Adrenal gland (tissue), 12 donors: Measurements from ENCODE around the gene AQP12B. TPM values are rescaled to one million over a fixed set of nuclear protein-coding genes. Genes with fewer than 3 reads are reported as not detected.

Experiments used
- DNase-seq, 7 donors: peaks; one replicate each; pipeline ENCODE4 v3.0.0-alpha.2; 2019 to 2020
- H3K27ac ChIP-seq, 5 donors: fragments of 200-600 bp; sonication (generic) in 4 of 5; 1 replicate in 3 of 5; 2 replicates in 2 of 5; pipeline versions ENCODE4 v1.5.1 to v1.8.0; 2016 to 2020; ENCODE audit warnings: mild to moderate bottlenecking in 1 of 5
- H3K27me3 ChIP-seq: fragments of 200-600 bp; 2 replicates; pipeline ENCODE4 v1.8.0; 2021
- H3K36me3 ChIP-seq, 2 donors: fragments of 200-600 bp; replicated peaks in 1 of 2; 1 replicate in 1 of 2; 2 replicates in 1 of 2; pipeline versions ENCODE4 v1.5.1 to v1.8.0; 2018 to 2022
- H3K4me1 ChIP-seq, 2 donors: fragments of 200-600 bp; replicated peaks in 1 of 2; 1 replicate in 1 of 2; 2 replicates in 1 of 2; pipeline versions ENCODE4 v1.5.1 to v1.8.0; 2018 to 2021
- H3K4me3 ChIP-seq, 4 donors: fragments of 200-600 bp; sonication (generic) in 3 of 4; one replicate each; pipeline ENCODE4 v1.5.1; 2016 to 2018
- H3K9me3 ChIP-seq, 3 donors: fragments of 200-600 bp; sonication (generic) in 1 of 3; replicated peaks in 1 of 3; 1 replicate in 2 of 3; 2 replicates in 1 of 3; pipeline versions ENCODE4 v1.5.1 to v1.8.0; 2016 to 2021
- POLR2A ChIP-seq, 2 donors: fragments of 450-650 bp; IDR thresholded peaks; one replicate each; pipeline ENCODE4 v1.6.1; 2017; ENCODE audit warnings: antibody characterized with exemption in 2 of 2, mild to moderate bottlenecking in 2 of 2, moderate library complexity in 1 of 2
- WGBS, 4 donors: extraction: QIAGEN DNeasy Blood & Tissue Kit in 2 of 4; methylation state at CpG; one replicate each; pipeline versions ENCODE4 v1.1.5 to v1.1.7; 2013 to 2017; 5-methylcytosine and 5-hydroxymethylcytosine counted together
- intact Hi-C, 2 donors: fragments of 100-400 bp; cut with DNase I; formaldehyde crosslinking; loops; one replicate each; pipeline versions ENCODE4 v1.14.1 to v1.15.0; 2022 to 2023
- polyA plus RNA-seq, 3 donors: library from polyadenylated mRNA; stranded (reverse); fragments of 200-250 nt in 2 of 3; fragments of 350-450 nt in 1 of 3; fragmentation: Illumina TruSeq in 1 of 3; extraction: RNeasy Lipid Tissue Mini Kit (QIAGEN cat#74804) in 1 of 3; gene quantifications; one replicate each; pipeline ENCODE4 v1.2.3, GENCODE V29; 2013 to 2014
- total RNA-seq, 9 donors: library from RNA; depleted of rRNA in 4 of 9; stranded (reverse); fragments of >200 nt in 4 of 9; fragments of 120-200 nt in 1 of 9; fragmentation: NEBNext Ultra II Directional in 1 of 9; extraction: Animal tissue kit (Norgen Biotek cat#: 25700) in 1 of 9; gene quantifications; one replicate each; pipeline versions ENCODE4 v1.1.0 to v1.2.4, GENCODE V29; 2013 to 2023
- TF ChIP-seq, protein P1 (sequence below), 6 experiments: fragments of 450-650 bp in 4 of 6; fragments of 200-600 bp in 2 of 6; sonication (generic) in 1 of 6; IDR thresholded peaks; 1 replicate in 5 of 6; 2 replicates in 1 of 6; pipeline versions ENCODE4 v1.5.1 to v1.8.0; 2016 to 2021; ENCODE audit warnings: antibody characterized with exemption in 6 of 6, mild to moderate bottlenecking in 2 of 6, moderate library complexity in 1 of 6
- donor health status: healthy with polysubstance abuse.
- donor health status: Bipolar disorder and iron deficiency.
- donor health status: DM: yes; HTN: yes; CAD: no.
- donor health status: DM: no; HTN: no; CAD: no.
- donor health status: DM: no; HTN: no; CAD: no.
- donor health status: DM: yes; HTN: yes; CAD: no.

Gene AQP12B
- total and polyA plus RNA-seq, 12 donors: 0.07 to 0.48 TPM; not detected in 10

DNA sequence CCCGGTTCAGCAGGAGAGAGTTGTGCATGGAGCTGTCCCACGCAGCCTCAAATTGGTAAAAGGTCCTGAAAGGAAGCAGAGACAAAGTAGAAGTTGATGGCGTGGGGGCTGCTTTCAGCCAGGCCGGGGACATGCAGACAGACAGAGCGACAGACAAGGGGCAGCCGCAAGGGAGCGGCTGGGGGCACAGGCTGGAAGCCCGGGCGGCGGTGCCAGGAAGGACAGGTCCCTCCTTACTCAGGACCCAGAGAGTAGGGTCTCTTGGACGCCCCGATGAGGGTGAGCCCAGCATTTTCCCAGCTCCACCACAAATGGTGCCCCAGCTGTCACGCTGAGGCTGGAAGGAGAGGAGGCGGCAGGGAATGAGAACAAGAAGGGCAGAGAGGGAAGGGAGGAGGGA is 44.2 kb upstream of the AQP12B start:
- 77 to 90% (median 86%) methylated on average over 12 to 14 of the region's 14 CpGs for whole genome bisulfite sequencing, 4 donors
- DNase-seq: no peak
- intact Hi-C loops: no loop called here
- no peak overlapping the region for H3K4me3 ChIP-seq
- no peaks in the 10 kb centered on the region for H3K4me1 ChIP-seq
- TF ChIP-seq, protein P1, sequence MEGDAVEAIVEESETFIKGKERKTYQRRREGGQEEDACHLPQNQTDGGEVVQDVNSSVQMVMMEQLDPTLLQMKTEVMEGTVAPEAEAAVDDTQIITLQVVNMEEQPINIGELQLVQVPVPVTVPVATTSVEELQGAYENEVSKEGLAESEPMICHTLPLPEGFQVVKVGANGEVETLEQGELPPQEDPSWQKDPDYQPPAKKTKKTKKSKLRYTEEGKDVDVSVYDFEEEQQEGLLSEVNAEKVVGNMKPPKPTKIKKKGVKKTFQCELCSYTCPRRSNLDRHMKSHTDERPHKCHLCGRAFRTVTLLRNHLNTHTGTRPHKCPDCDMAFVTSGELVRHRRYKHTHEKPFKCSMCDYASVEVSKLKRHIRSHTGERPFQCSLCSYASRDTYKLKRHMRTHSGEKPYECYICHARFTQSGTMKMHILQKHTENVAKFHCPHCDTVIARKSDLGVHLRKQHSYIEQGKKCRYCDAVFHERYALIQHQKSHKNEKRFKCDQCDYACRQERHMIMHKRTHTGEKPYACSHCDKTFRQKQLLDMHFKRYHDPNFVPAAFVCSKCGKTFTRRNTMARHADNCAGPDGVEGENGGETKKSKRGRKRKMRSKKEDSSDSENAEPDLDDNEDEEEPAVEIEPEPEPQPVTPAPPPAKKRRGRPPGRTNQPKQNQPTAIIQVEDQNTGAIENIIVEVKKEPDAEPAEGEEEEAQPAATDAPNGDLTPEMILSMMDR (IDR thresholded peaks at IDR 0.05): no peak
- no peak for TF ChIP-seq POLR2A (IDR thresholded peaks at IDR 0.05)
- no peaks in the 10 kb centered on the region for H3K36me3 ChIP-seq
- no peak overlapping the region for H3K27ac ChIP-seq
- no peaks in the 10 kb centered on the region for H3K9me3 ChIP-seq
- H3K27me3 ChIP-seq: no peaks in the 10 kb centered on the region

DNA sequence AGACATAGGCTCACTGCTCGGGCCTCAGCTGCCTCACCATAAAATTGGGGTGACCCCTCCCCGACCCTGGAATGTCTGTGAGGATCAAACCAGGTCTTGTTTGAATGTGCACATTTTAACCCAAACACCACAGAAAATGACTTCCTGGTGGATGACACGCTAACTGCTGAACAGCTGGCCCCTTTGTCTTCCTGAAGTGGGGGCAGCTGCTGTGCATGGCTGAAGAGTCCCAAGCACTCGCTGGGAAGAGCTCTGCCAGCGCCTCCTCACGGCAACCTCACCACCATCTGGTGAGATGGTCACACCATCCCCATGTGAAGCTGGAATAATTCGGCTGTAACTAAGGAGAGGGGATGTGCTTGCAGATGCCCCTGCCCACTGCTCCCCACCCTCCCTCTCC is 43.0 kb upstream of the AQP12B start:
- Histone ChIP-seq H3K27me3 (no peaks in the 10 kb centered on the region), H3K36me3 (no peaks in the 10 kb centered on the region), H3K9me3 (no peaks in the 10 kb centered on the region), H3K4me3 (no peak overlapping the region), H3K4me1 (no peaks in the 10 kb centered on the region), H3K27ac (no peak overlapping the region)
- WGBS, 4 donors: 63 to 82% (median 79%) methylated on average over 2 to 7 of the region's 7 CpGs
- DNase-seq: no peak
- intact Hi-C loops: no loop called here
- TF ChIP-seq, protein P1 (IDR thresholded peaks at IDR 0.05): no peak
- no peak for TF ChIP-seq POLR2A (IDR thresholded peaks at IDR 0.05)

DNA sequence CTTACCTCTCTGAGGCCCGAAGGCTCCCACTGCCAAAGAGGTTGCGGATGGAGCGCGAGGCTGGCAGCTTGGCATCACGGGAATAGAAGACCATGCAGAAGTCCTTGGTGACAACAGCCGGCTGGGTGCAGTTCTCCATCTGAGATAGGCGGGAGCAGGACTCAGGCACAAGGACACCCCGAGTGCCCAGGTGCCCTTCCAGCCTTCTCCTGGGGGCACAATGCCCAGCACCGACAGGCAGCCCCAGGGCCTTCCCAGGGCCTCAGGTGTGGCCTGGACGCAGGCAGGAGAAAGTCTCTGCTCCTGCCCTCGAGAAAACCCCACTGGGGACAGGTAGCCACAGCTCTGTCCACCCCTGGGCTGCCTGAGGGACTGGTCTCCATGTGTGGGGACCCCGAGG is 42.6 kb upstream of the AQP12B start:
- no peaks in the 10 kb centered on the region for H3K4me1 ChIP-seq
- H3K4me3 ChIP-seq: no peak overlapping the region
- no peak for TF ChIP-seq POLR2A (IDR thresholded peaks at IDR 0.05)
- TF ChIP-seq, protein P1 (IDR thresholded peaks at IDR 0.05): no peak
- no peak for DNase-seq
- 40 to 100% (median 84%) methylated on average over 1 to 12 of the region's 12 CpGs for WGBS, 4 donors
- intact Hi-C loops: no loop called here
- no peaks in the 10 kb centered on the region for H3K36me3 ChIP-seq
- no peak overlapping the region for H3K27ac ChIP-seq
- H3K27me3 ChIP-seq: no peaks in the 10 kb centered on the region
- no peaks in the 10 kb centered on the region for H3K9me3 ChIP-seq

DNA sequence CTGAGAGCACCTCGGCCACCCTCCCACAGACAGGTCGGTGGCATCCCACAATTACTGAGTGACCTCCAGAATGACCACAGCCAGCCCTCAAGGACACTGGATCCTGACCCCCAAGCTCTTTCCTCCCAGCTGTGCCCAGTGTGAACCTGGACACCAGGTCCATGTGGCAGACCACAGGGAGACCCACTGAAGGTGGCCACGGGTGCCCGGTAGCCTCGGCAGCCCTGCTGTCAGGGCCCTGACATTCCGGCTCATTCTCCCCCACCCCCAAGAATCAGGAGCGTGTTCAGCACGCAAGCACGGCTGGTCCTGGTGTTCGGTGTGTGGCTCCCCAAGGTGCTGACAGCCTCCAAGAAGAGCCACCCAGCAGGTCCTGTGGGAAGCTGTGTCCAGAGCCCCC is 41.7 kb upstream of the AQP12B start:
- H3K36me3 ChIP-seq: no peaks in the 10 kb centered on the region
- intact Hi-C loops: no loop called here
- H3K27ac ChIP-seq: no peak overlapping the region
- TF ChIP-seq POLR2A (IDR thresholded peaks at IDR 0.05): no peak
- TF ChIP-seq, protein P1 (IDR thresholded peaks at IDR 0.05): no peak
- no peak overlapping the region for H3K4me3 ChIP-seq
- no peak for DNase-seq
- H3K9me3 ChIP-seq: no peaks in the 10 kb centered on the region
- H3K27me3 ChIP-seq: no peaks in the 10 kb centered on the region
- WGBS, 4 donors: 70 to 89% (median 85%) methylated on average over 2 to 10 of the region's 10 CpGs
- no peaks in the 10 kb centered on the region for H3K4me1 ChIP-seq
